Myocyte (in vitro differentiated cells): ENCODE measurements around the gene CLECL1. TPM values are rescaled to one million over a fixed set of nuclear protein-coding genes. Genes with fewer than 3 reads are reported as not detected.
A peak's percentile ranks its signal among the peaks of the same experiment; 100 is the strongest.
"Not testable (repeated sequence)": the region's sequence is repeated elsewhere in the genome, so short reads cannot be mapped to it uniquely, and the experiment has no call there.

Experiments
- DNase-seq: peaks from one replicate; pipeline ENCODE4 v3.0.0-alpha.2; 2012; ENCODE audit warnings: low read depth
- total RNA-seq: library from RNA; depleted of rRNA; stranded (reverse); fragments of >200 nt; gene quantifications from 2 replicates; pipeline ENCODE4 v1.2.3, GENCODE V29; 2014

CLECL1 gene
- total RNA-seq, 1 donor from 2014 or later, result not detected

DNA sequence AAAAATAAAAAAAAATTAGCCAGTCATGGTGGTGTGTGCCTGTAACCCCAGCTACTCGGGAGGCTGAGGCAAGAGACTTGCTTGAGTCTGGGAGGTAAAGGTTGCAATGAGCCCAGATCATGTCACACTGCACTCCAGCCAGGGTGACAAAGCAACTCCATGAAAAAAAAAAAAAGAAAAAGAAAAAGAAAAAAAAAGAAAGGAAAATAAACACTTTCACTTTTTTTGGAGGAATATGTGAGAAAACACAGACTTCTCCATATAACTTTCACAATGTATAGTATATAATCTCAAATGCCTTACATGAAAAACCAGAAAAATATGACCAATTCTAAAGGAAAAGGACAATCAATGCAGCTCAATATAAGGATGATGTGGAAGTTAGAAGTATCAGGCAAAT, 8.9 kb downstream of the CLECL1 start:
- no peak for DNase-seq

GRCh38 chr12:9721394-9722092, 11.4 kb downstream of the CLECL1 start:
- peak; percentile 23 for DNase-seq

- DNase-seq, result peak; percentile 11
Observed at GRCh38 chr12:9719790-9720189, 13.1 kb downstream of the CLECL1 start.

DNA sequence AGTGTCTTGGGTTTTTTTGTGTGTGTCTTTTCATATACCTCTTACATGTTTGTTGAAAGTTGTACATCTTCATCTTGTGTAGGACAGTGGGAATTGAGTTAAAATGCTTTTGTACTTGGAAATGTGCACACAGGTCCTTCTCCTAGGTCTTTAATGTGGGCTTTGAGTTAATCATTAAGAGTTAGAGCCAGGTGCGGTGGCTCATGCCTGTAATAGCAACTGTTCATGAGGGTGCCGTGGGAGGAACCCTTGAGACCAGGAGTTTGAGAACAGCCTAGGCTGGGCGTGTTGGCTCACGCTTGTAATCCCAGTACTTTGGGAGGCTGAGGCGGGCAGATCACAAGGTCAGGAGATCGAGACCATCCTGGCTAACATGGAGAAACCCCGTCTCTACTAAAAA, 13.9 kb downstream of the CLECL1 start:
- DNase-seq, result no peak

DNA sequence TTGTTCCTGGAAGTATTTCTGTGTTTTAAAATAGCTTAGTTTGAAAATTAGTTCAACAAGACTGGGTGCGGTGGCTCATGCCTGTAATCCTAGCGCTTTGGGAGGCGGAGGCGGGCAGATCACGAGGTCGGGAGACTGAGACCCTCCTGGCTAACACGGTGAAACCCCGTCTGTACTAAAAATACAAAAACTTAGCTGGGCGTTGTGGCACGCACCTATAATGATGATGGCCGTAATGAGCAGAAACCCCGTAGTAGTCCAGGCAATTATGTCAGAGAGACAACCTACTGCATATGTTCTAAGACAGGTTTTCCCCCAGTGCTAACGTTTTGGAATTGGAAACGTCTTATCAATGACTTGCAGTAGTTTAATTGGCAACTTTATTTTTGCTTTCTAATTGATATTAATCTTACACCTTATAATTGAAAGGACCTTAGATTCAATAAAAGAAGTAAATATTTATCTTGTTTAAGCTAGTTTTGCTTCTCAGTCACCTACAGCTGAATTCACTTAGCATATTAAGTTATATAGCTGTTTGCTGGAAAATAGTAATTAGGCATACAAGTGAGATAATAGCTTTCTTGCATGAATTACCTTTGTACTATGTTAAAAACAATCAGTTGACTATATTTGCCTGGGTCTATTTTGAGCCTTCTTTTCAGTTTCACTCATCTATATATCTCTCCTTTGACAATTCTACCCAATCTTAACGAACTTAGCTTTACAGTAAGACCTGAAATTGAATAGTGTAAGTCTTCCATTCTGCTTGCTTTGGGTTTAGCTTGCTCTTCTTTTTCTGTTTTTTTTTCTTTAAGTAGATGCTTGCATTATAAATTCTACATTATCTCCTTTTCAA, 15.6 kb downstream of the CLECL1 start:
- DNase-seq, result no peak

DNA sequence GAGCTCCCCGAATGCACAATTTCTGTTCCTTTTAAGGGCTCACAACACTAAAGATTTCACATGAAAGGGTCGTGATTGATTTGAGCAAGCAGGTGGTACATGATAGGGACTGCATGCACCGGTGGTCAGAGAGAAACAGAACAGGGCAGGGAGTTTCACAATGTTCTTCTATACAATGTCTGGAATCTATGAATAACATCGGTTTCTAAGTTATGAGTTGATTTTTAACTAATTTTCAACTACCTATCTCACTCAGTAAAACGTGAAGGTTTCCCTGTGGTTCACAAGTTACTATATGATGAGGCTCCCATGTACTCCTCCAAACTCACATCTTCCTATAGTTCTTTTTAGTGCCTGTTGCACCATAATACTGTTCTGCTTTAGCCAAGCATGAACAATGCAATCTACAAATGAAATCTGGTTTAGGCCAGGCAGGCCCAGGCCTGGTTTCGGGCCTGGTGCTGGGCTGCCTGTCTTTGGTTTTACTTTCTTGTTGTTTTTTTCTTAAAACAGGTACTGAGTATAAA, 19.8 kb downstream of the CLECL1 start:
- DNase-seq, result not testable (repeated sequence)

GRCh38 chr12:9711664-9712063, 21.2 kb downstream of the CLECL1 start:
- DNase-seq, result peak; percentile 16

DNA sequence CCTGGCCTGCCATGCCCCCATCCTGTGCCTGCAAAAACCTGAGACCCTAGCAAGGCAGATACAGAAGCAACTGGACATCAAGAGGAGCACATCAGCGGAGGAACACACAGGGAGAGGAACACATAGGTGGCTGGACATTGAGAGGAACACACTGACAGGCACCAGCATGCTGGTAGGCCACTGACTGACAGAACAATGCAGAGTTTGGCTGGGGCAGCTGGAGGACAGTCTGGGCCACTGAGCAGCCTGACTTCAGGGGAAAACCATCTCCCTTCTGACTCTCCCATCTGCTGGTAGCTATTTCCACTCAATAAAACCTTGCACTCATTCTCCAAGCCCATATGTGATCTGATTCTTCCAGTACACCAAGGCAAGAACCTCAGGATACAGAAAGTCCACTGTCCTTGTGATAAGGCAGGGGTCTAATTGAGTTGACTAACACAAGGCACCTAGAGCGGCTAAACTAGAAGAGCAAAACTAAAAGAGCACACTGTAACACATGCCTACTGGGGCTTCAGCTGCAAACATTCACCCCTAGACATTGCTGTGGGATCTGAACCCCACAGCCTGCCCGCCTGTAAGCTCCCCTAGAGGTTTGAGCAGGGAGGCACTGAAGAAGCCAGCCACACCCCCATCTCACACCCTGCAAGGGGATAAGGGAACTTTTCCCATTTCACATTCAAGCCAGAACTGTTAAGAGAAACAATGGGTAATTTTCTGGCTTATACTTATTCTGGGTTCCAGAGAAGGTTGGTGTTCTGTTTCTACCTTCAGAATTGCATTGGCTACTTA, 22.1 kb downstream of the CLECL1 start:
- DNase-seq, result peak; percentile 16

- DNase-seq, result no peak
Observed at GRCh38 chr12:9708853-9709252, 24.0 kb downstream of the CLECL1 start.

DNA sequence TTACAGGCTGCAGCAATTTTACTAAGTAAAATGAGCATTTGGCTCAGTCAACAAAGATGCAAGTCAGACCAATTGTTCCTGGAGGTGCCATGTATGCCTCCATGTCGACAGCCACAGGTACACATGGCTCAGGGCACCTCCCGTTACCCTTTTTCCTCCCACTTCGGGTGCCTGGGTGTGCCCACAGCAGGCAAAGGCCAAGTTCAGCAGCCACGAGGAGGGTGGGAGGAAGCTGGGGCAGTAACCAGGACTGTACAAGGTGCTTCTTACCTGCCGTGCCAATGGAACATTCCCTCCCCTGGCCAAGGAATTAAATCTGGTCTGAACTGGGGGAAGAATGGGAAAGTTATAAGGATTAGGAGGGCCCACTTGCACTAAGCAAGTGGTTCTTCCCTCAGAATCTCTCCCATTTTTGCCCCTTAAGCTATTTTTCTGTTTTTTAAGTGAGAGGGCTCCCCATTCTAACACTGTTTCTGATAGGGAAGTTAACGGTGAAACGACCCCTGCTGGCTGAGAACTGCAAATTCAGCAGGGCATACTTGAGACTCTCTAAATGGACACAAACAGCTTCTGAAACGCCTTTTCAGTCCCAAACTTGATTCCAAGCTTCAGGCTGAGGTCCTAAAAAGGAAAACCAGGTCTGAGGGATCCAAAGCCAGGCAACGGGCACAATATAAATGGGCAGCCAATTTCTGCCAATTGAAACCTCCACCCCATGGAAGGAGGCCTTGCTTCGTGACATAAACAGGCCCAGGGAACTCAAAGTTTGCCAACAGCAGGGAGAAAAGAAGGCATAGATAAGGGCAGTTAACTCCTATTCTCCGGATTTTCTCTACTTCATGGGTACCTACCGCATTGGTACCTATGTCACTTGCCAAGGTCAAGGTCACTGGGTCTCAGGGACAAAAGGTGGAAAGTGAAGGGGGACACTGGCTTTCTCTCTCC, 24.8 kb downstream of the CLECL1 start:
- DNase-seq, result peak; percentile 61

DNA sequence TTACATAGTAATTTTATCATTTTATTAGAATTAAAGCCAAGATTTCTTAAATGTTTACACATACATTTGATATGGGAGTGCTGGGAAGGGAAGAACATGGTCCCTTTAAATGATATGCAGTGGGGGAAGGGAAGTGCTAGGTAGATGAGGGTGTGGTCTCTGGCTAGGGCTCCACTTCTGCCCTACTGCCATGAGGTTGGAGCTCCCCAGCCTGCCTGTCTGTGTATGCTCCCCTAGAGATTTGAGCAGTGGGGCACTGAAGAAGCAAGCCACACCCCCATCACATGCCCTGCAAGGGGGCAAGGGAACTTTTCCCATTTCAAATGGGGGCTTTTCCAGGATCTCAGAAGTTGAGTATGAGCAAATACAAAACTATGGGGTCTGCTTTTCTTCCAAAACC, 25.5 kb downstream of the CLECL1 start:
- DNase-seq, result no peak

GRCh38 chr12:9706086-9706685, 26.7 kb downstream of the CLECL1 start:
- DNase-seq, result peak; percentile 9

DNA sequence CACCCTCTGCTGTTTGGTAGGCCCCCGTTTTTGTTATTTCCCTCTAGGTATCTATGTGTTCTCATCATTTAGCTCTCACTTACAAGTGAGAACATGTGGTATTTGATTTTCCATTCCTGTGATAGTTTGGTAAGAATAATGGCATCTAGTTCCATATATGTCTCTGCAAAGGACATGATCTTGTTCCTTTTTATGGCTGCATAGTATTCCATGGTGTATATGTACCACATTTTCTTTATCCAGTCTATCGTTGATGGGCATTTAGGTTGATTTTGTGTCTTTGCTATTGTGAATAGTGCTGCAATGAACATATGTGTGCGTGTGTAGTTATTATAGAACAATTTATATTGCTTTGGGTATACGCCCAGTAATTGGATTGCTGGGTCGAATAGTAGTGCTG, 28.3 kb downstream of the CLECL1 start:
- not testable (repeated sequence) for DNase-seq

DNA sequence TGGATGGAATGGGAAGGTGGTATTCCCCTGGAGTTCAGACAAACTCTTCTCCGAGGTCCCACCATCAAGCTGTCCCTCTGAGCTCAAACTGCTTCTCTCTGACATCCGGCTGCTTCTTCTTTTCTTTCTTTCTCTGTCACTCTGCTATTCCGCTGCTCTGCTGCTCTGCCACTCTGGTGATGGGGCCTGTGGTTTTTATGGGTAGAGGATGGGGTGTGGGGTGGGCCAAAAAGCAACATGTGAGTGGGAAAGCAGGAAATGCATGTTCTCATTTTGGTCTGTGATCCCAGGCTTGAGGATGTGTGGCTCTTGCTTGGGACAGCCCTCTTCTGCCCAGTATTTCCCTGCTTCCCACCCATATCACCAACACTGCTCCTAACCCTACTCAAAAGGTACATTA, 30.6 kb downstream of the CLECL1 start:
- no peak for DNase-seq

- no peak for DNase-seq
Observed at GRCh38 chr12:9701380-9702154, 31.3 kb downstream of the CLECL1 start.

- DNase-seq, result no peak
Observed at GRCh38 chr12:9700606-9700956, 32.3 kb downstream of the CLECL1 start.

DNA sequence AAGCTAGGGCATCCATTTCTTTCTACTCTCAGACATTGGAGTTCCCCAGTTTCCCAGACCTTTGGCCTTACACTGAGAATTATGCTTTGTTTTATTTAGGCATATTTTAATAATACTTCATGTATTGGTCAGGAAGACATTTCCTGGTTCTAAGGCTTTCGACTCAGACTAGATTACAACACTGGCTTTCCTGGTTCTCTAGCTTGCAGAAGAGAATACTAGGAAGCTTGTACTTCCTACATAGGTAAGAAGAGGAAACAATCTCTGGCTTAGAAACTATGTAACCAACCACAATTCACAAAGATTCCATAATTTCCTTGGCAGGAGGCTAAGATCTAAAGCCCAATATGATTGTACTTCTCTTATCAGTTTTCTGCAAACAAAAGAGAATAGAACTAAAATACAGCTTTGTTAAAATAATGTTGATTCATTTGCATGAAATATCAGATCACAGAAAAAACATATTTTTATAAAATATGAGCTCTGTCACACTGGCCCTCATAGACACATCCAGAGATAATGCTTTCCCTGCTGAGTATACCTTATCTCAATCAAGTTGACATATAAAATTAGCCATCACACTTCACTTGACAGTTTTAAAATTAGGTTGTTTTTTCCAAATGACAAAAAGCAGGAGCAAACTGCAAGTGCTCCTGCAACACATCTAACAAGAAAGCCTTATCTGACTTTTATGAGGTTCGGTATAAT, 32.8 kb downstream of the CLECL1 start:
- no peak for DNase-seq

GRCh38 chr12:9699269-9699897, 33.5 kb downstream of the CLECL1 start:
- DNase-seq, result no peak
